ENCODE measurements around the gene TEK. TPM values are rescaled to one million over a fixed set of nuclear protein-coding genes. Genes with fewer than 3 reads are reported as not detected.

Gene TEK
- polyA plus RNA-seq, 3 donors = not detected

DNA sequence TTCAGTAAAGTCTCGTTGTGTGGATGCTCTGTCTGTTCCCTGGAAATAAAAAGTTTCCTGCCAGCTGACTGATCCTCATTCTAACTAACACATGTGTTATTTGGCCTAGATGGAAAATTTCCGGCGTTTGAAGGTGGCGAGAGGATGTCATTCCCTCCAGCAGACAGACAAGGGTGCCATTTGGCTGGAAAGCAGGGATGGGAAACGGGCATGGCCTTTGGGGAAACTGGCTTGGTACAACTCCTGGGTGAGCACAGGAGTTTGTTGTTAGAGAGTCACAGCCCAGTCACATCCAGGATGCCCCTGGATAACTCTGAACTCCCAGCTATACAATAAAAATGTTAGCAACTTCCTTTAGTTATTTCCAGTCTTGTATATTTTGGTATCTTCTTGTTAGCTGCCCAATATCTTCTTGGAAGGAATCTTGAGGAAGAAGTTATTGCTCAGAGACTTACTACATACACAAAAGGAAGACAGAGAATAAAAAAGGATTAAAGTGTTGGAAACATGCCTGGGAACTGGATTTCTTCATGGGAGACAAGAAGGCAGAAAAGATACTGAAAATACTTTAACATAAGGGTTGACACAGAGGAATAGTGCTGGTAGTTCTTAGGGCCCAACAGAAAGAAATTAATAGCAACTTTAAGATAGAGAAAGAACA is 41.9 kb downstream of the TEK start:
- Histone ChIP-seq H3K27ac (ENCODE audit: low read depth in 1 of 2, low read length in 2 of 2) (no peak overlapping the region), H3K4me3 (replicated peaks in 1 of 3; ENCODE audit: low read depth in 2 of 3, low read length in 3 of 3) (no peak overlapping the region), H3K79me2 (ENCODE audit: insufficient read depth, low read length) (no peaks in the 10 kb centered on the region), H3K4me1 (ENCODE audit: control insufficient read depth in 1 of 2, insufficient read depth in 2 of 2, low read length in 2 of 2) (no peaks in the 10 kb centered on the region), H4K20me1 (ENCODE audit: insufficient read depth, low read length) (no peaks in the 10 kb centered on the region), H3K9ac (ENCODE audit: insufficient read depth, low read length, poor library complexity, severe bottlenecking) (no peak overlapping the region), H2AFZ (ENCODE audit: insufficient read depth, low read depth, low read length, poor library complexity, severe bottlenecking) (no peak overlapping the region), H3K27me3 (ENCODE audit: control insufficient read depth in 2 of 2, insufficient read depth in 2 of 2, low read length in 2 of 2) (no peaks in the 10 kb centered on the region), H3K4me2 (replicated peaks; ENCODE audit: extremely low read depth, low read length, poor library complexity, severe bottlenecking) (no peak overlapping the region), H3K9me3 (replicated peaks in 1 of 2; ENCODE audit: control insufficient read depth in 1 of 2, insufficient read depth in 1 of 2, low read length in 2 of 2) (no peaks in the 10 kb centered on the region), H3K36me3 (replicated peaks in 1 of 2; ENCODE audit: control insufficient read depth in 1 of 2, insufficient read depth in 2 of 2, low read length in 2 of 2) (no peaks in the 10 kb centered on the region)
- Mint-ChIP-seq H3K4me3 (no peak overlapping the region), H3K9me3 (peaks cover 0 to 5% (median 0%) of the 10 kb centered on the region in 7 donors), H3K4me1 (no peaks in the 10 kb centered on the region), H3K27ac (no peak overlapping the region), H3K27me3 (ENCODE audit: low read depth in 3 of 3) (peaks cover 0 to 2% (median 2%) of the 10 kb centered on the region in 3 donors), H3K36me3 (no peaks in the 10 kb centered on the region)
- 90% methylated on average over 2 of the region's 5 CpGs for WGBS (ENCODE audit: insufficient coverage)
- DNase-seq = no peak
- intact Hi-C loops (cut with micrococcal nuclease) = no loop called here
- TF ChIP-seq, protein P1, sequence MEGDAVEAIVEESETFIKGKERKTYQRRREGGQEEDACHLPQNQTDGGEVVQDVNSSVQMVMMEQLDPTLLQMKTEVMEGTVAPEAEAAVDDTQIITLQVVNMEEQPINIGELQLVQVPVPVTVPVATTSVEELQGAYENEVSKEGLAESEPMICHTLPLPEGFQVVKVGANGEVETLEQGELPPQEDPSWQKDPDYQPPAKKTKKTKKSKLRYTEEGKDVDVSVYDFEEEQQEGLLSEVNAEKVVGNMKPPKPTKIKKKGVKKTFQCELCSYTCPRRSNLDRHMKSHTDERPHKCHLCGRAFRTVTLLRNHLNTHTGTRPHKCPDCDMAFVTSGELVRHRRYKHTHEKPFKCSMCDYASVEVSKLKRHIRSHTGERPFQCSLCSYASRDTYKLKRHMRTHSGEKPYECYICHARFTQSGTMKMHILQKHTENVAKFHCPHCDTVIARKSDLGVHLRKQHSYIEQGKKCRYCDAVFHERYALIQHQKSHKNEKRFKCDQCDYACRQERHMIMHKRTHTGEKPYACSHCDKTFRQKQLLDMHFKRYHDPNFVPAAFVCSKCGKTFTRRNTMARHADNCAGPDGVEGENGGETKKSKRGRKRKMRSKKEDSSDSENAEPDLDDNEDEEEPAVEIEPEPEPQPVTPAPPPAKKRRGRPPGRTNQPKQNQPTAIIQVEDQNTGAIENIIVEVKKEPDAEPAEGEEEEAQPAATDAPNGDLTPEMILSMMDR (IDR thresholded peaks at IDR 0.05) = no peak

GRCh38 chr9:27151693-27152404 is 42.8 kb downstream of the TEK start:
- Mint-ChIP-seq H3K27me3 (ENCODE audit: low read depth in 3 of 3) (peaks cover 0 to 2% (median 2%) of the 10 kb centered on the region in 3 donors), H3K9me3 (peaks cover 0 to 5% (median 0%) of the 10 kb centered on the region in 7 donors), H3K4me3 (no peak overlapping the region), H3K27ac (no peak overlapping the region), H3K4me1 (peaks cover 2% of the 10 kb centered on the region), H3K36me3 (no peaks in the 10 kb centered on the region)
- Histone ChIP-seq H3K79me2 (ENCODE audit: insufficient read depth, low read length) (no peaks in the 10 kb centered on the region), H3K36me3 (replicated peaks in 1 of 2; ENCODE audit: control insufficient read depth in 1 of 2, insufficient read depth in 2 of 2, low read length in 2 of 2) (no peaks in the 10 kb centered on the region), H3K4me3 (replicated peaks in 1 of 3; ENCODE audit: low read depth in 2 of 3, low read length in 3 of 3) (no peak overlapping the region), H3K9me3 (replicated peaks in 1 of 2; ENCODE audit: control insufficient read depth in 1 of 2, insufficient read depth in 1 of 2, low read length in 2 of 2) (no peaks in the 10 kb centered on the region), H2AFZ (ENCODE audit: insufficient read depth, low read depth, low read length, poor library complexity, severe bottlenecking) (no peak overlapping the region), H3K4me2 (replicated peaks; ENCODE audit: extremely low read depth, low read length, poor library complexity, severe bottlenecking) (no peak overlapping the region), H3K27me3 (ENCODE audit: control insufficient read depth in 2 of 2, insufficient read depth in 2 of 2, low read length in 2 of 2) (no peaks in the 10 kb centered on the region), H4K20me1 (ENCODE audit: insufficient read depth, low read length) (no peaks in the 10 kb centered on the region), H3K27ac (ENCODE audit: low read depth in 1 of 2, low read length in 2 of 2) (no peak overlapping the region), H3K4me1 (ENCODE audit: control insufficient read depth in 1 of 2, insufficient read depth in 2 of 2, low read length in 2 of 2) (no peaks in the 10 kb centered on the region), H3K9ac (ENCODE audit: insufficient read depth, low read length, poor library complexity, severe bottlenecking) (no peak overlapping the region)
- no peak for DNase-seq
- 90% methylated on average over 2 of the region's 8 CpGs for WGBS (ENCODE audit: insufficient coverage)
- intact Hi-C loops (cut with micrococcal nuclease) = no loop called here
- TF ChIP-seq, protein P1 (IDR thresholded peaks at IDR 0.05) = no peak
